Measurements from ENCODE around the gene NRP1.

NRP1 gene

GRCh38 chr10:33235251-33235884, 99.1 kb downstream of the NRP1 start:
- H3K4me3 ChIP-seq (ENCODE audit: low read depth, low read length) = no peak overlapping the region
- TF ChIP-seq, protein P1, sequence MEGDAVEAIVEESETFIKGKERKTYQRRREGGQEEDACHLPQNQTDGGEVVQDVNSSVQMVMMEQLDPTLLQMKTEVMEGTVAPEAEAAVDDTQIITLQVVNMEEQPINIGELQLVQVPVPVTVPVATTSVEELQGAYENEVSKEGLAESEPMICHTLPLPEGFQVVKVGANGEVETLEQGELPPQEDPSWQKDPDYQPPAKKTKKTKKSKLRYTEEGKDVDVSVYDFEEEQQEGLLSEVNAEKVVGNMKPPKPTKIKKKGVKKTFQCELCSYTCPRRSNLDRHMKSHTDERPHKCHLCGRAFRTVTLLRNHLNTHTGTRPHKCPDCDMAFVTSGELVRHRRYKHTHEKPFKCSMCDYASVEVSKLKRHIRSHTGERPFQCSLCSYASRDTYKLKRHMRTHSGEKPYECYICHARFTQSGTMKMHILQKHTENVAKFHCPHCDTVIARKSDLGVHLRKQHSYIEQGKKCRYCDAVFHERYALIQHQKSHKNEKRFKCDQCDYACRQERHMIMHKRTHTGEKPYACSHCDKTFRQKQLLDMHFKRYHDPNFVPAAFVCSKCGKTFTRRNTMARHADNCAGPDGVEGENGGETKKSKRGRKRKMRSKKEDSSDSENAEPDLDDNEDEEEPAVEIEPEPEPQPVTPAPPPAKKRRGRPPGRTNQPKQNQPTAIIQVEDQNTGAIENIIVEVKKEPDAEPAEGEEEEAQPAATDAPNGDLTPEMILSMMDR (conservative IDR thresholded peaks at IDR 0.05; ENCODE audit: low read depth, low read length) = no peak
- no peak for DNase-seq (ENCODE audit: low read depth)

DNA sequence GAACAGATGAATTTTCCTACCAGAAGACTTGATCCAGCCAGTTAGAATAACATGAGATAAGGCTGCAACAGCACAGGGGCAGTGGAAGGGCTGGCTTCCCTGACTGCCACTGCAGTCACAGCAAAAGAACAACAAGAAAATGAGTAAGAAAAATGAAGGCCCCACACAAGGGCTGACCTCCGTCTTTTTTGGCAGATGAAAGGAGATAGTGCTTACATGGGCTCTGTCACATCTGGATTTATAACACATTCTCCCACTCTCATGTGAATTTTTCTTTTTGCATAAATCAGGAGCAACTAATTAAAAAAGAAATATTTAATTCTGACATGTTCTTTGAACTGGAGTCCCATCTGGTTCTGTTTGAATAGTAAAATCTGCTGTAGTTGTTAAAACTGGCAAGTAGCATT, 99.6 kb downstream of the NRP1 start:
- no peak overlapping the region for H3K4me3 ChIP-seq (ENCODE audit: low read depth, low read length)
- TF ChIP-seq, protein P1 (conservative IDR thresholded peaks at IDR 0.05; ENCODE audit: low read depth, low read length) = no peak
- peak; percentile 42 for DNase-seq (ENCODE audit: low read depth)

DNA sequence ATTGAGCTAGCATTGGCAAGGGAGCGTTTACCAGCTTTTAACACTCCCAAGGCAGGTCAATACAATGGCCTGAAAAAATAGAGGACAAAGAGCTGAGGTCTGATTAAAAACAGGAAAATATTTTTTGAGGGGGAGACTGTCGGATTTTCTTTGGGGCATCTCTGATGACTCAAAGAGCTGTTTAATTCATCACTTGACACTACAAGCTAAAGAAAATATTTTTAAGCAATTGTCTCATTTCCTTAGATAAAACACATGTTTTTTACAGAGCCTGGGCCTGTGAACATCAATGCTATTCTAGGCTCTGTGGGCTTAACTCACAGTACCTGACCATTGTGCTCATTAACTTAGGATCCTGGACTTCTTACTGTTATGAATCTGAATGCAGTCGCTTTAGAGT, 100.8 kb downstream of the NRP1 start:
- TF ChIP-seq, protein P1 (conservative IDR thresholded peaks at IDR 0.05; ENCODE audit: low read depth, low read length) = no peak
- DNase-seq (ENCODE audit: low read depth) = no peak
- no peak overlapping the region for H3K4me3 ChIP-seq (ENCODE audit: low read depth, low read length)

DNA sequence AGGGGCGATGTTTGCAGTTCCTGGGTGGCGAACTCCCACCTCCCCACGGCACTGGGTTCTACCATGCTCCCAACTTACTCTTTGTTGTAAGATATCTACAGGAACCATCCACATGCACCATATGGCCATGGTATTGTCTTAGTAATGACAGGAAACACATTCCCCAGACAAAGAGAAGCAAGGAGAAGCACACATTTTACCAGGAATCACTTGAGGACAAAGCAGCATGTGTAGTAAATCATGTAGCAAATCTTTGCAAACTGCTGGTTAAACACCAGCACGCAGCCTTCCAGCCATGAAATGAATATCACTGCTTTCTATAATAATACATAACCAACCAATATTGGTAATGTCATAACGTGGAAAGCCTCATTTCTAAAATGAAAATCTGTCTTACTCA, 101.2 kb downstream of the NRP1 start:
- no peak overlapping the region for H3K4me3 ChIP-seq (ENCODE audit: low read depth, low read length)
- DNase-seq (ENCODE audit: low read depth) = no peak
- TF ChIP-seq, protein P1 (conservative IDR thresholded peaks at IDR 0.05; ENCODE audit: low read depth, low read length) = no peak

- H3K4me3 ChIP-seq (ENCODE audit: low read depth, low read length) = no peak overlapping the region
- no peak for DNase-seq (ENCODE audit: low read depth)
- TF ChIP-seq, protein P1 (conservative IDR thresholded peaks at IDR 0.05; ENCODE audit: low read depth, low read length) = no peak
These were observed 102.7 kb downstream of the NRP1 start for GRCh38 chr10:33231621-33232350.

GRCh38 chr10:33229949-33230267, 104.6 kb downstream of the NRP1 start:
- TF ChIP-seq, protein P1 (conservative IDR thresholded peaks at IDR 0.05; ENCODE audit: low read depth, low read length) = no peak
- no peak for DNase-seq (ENCODE audit: low read depth)
- no peak overlapping the region for H3K4me3 ChIP-seq (ENCODE audit: low read depth, low read length)
